ENCODE measurements around the gene LOXHD1.

GRCh38 chr18:46559296-46559695 is 97.7 kb downstream of the LOXHD1 start:
- TF ChIP-seq CTCF (IDR thresholded peaks at IDR 0.05) (no peak), POLR2AphosphoS5 (IDR thresholded peaks at IDR 0.05) (no peak), POLR2A (IDR thresholded peaks at IDR 0.05) (no peak), EP300 (IDR thresholded peaks at IDR 0.05; ENCODE audit: low read depth) (no peak)
